ENCODE measurements around the gene RPL12.

GRCh38 chr9:127428348-127428747, 22.9 kb downstream of the RPL12 start:
- TF ChIP-seq POLR2A (IDR thresholded peaks at IDR 0.05; ENCODE audit: low read depth, low read length) (no peak), TAF1 (IDR thresholded peaks at IDR 0.05; ENCODE audit: borderline replicate concordance, low read depth, low read length) (no peak)
